IMR-90 (cell line): ENCODE measurements around the gene MAPKAP1.

Experiments
- MAZ ChIP-seq: IDR thresholded peaks from 2 replicates; pipeline ENCODE4 v1.6.1; 2012; ENCODE audit warnings: low read depth, mild to moderate bottlenecking, low read length, improper control_type of control experiment, moderate library complexity, borderline replicate concordance
- RFX5 ChIP-seq: IDR thresholded peaks from 2 replicates; pipeline ENCODE4 v1.8.0; 2012; ENCODE audit warnings: low read depth, mild to moderate bottlenecking, low read length, moderate library complexity

- TF ChIP-seq MAZ (no peak), RFX5 (no peak)
Observed at GRCh38 chr9:125679597-125680189, 27.3 kb downstream of the MAPKAP1 start.
